Panc1 (cell line): ENCODE data around the gene PHLDB1.

Experiments
- POLR2AphosphoS5 ChIP-seq: IDR thresholded peaks from 2 replicates; pipeline ENCODE4 v1.6.1; 2012; ENCODE audit warnings: mild to moderate bottlenecking, low read depth, low read length, moderate library complexity
- REST ChIP-seq, 2 experiments: IDR thresholded peaks; 2 replicates each; pipeline ENCODE4 v1.6.1; 2011 to 2012; ENCODE audit warnings: low read depth in 2 of 2, control low read depth in 1 of 2, low read length in 1 of 2, mild to moderate bottlenecking in 1 of 2, moderate library complexity in 1 of 2; ENCODE audit not compliant: insufficient read depth in 1 of 2
- SIN3A ChIP-seq: IDR thresholded peaks from 2 replicates; pipeline ENCODE4 v1.6.1; 2012; ENCODE audit warnings: low read depth, mild to moderate bottlenecking, low read length, moderate library complexity, borderline replicate concordance; ENCODE audit not compliant: insufficient read depth
- TF ChIP-seq, protein P1 (sequence below): fragments of 450-650 bp; IDR thresholded peaks from 2 replicates; pipeline ENCODE4 v1.5.1; 2017; ENCODE audit warnings: mild to moderate bottlenecking

GRCh38 chr11:118632577-118633318 is 25.3 kb downstream of the PHLDB1 start:
- TF ChIP-seq, protein P1, sequence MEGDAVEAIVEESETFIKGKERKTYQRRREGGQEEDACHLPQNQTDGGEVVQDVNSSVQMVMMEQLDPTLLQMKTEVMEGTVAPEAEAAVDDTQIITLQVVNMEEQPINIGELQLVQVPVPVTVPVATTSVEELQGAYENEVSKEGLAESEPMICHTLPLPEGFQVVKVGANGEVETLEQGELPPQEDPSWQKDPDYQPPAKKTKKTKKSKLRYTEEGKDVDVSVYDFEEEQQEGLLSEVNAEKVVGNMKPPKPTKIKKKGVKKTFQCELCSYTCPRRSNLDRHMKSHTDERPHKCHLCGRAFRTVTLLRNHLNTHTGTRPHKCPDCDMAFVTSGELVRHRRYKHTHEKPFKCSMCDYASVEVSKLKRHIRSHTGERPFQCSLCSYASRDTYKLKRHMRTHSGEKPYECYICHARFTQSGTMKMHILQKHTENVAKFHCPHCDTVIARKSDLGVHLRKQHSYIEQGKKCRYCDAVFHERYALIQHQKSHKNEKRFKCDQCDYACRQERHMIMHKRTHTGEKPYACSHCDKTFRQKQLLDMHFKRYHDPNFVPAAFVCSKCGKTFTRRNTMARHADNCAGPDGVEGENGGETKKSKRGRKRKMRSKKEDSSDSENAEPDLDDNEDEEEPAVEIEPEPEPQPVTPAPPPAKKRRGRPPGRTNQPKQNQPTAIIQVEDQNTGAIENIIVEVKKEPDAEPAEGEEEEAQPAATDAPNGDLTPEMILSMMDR = no peak
- no peak for TF ChIP-seq REST (IDR thresholded peaks at IDR 0.05; ENCODE audit: insufficient read depth in 1 of 2, low read depth in 2 of 2, low read length in 1 of 2)
- no peak for TF ChIP-seq POLR2AphosphoS5
- no peak for TF ChIP-seq SIN3A
